Heart left ventricle (tissue), 16 donors: ENCODE measurements around the gene SGK1. TPM values are rescaled to one million over a fixed set of nuclear protein-coding genes. Genes with fewer than 3 reads are reported as not detected.

ENCODE experiments used
- ATAC-seq, 4 donors: fragments of 200-7000 bp; cut with Tn5 transposase; one replicate each; pipeline ENCODE4 v1.9.1; 2020 to 2022; ENCODE audit warnings: moderate library complexity in 4 of 4, mild to moderate bottlenecking in 3 of 4, moderate number of reproducible peaks in 1 of 4
- DNase-seq, 5 donors: peaks; one replicate each; pipeline ENCODE4 v3.0.0-alpha.2; 2020
- H3K27ac ChIP-seq, 12 donors: fragments of 200-600 bp; sonication (generic) in 4 of 12; one replicate each; pipeline versions ENCODE4 v1.5.0 to v1.8.0; 2016 to 2022; ENCODE audit warnings: mild to moderate bottlenecking in 2 of 12
- H3K27me3 ChIP-seq, 9 donors: fragments of 200-600 bp; sonication (generic) in 2 of 9; one replicate each; pipeline versions ENCODE4 v1.5.1 to v1.8.0; 2016 to 2022; ENCODE audit warnings: mild to moderate bottlenecking in 3 of 9
- H3K36me3 ChIP-seq, 9 donors: fragments of 200-600 bp; sonication (generic) in 2 of 9; one replicate each; pipeline versions ENCODE4 v1.5.0 to v1.8.0; 2018 to 2022; ENCODE audit warnings: mild to moderate bottlenecking in 2 of 9
- H3K4me1 ChIP-seq, 12 donors: fragments of 200-600 bp; sonication (generic) in 4 of 12; one replicate each; pipeline versions ENCODE4 v1.5.0 to v1.8.0; 2016 to 2022; ENCODE audit warnings: mild to moderate bottlenecking in 3 of 12
- H3K4me3 ChIP-seq, 12 donors: fragments of 200-600 bp; sonication (generic) in 4 of 12; one replicate each; pipeline versions ENCODE4 v1.5.0 to v1.8.0; 2017 to 2022; ENCODE audit warnings: mild to moderate bottlenecking in 9 of 12, moderate library complexity in 4 of 12
- H3K9me3 ChIP-seq, 12 donors: fragments of 200-600 bp; sonication (generic) in 4 of 12; one replicate each; pipeline versions ENCODE4 v1.5.0 to v1.8.0; 2016 to 2022; ENCODE audit warnings: mild to moderate bottlenecking in 1 of 12
- POLR2A ChIP-seq, 2 donors: fragments of 450-650 bp; IDR thresholded peaks; one replicate each; pipeline ENCODE4 v1.6.1; 2017; ENCODE audit warnings: antibody characterized with exemption in 2 of 2, mild to moderate bottlenecking in 2 of 2, moderate library complexity in 2 of 2
- WGBS, 4 donors: extraction: QIAGEN DNeasy Blood & Tissue Kit in 2 of 4; methylation state at CpG; one replicate each; pipeline versions ENCODE4 v1.1.5 to v1.1.7; 2013 to 2018; 5-methylcytosine and 5-hydroxymethylcytosine counted together
- intact Hi-C, 10 donors: fragments of 100-400 bp; cut with DNase I; formaldehyde crosslinking; loops; one replicate each; pipeline versions ENCODE4 v1.11.1 to v1.14.2; 2022
- polyA plus RNA-seq, 2 donors: library from polyadenylated mRNA; stranded (reverse); fragments of 200-250 nt; gene quantifications; one replicate each; pipeline ENCODE4 v1.2.3, GENCODE V29; 2013
- total RNA-seq, 9 donors: library from RNA; depleted of rRNA in 2 of 9; stranded (reverse); fragments of >200 nt in 2 of 9; fragmentation: NEBNext Ultra II Directional in 3 of 9; extraction: Animal tissue kit (Norgen Biotek cat#: 25700) in 3 of 9; gene quantifications; one replicate each; pipeline versions ENCODE4 v1.1.0 to v1.2.4, GENCODE V29; 2016 to 2023
- TF ChIP-seq, protein P1 (sequence below), 12 donors: fragments of 200-600 bp; sonication (generic) in 4 of 12; IDR thresholded peaks; one replicate each; pipeline versions ENCODE4 v1.5.0 to v1.8.0; 2018 to 2022; ENCODE audit warnings: antibody characterized with exemption in 12 of 12, mild to moderate bottlenecking in 5 of 12
- donor health status: ischemic (EF 13 %, LVEDD 7.1; RV severe dilation, severe dysfunction).
- donor health status: healthy with polysubstance abuse.
- donor health status: DM: no; HTN: yes; CAD: no.
- donor health status: DM: no; HTN: no; CAD: no.
- donor health status: ischemic (EF 25% LVEDD 6.9; RV normal size, moderate dysfunction).
- donor health status: ischemic (EF 25% LVEDD 5.7; RV mildly dilated, moderate dysfunction).
- donor health status: healthy.
- donor health status: DM: yes; HTN: yes; CAD: no.
- donor health status: ischemic (EF 35%, LVEDD 5.7; RV mildly dilated, moderate dysfunction).
- donor health status: nonischemic (EF 11% LVEDD 7.7; RV severe dilation, severe dysfunction).
- donor health status: DM: yes; HTN: yes; CAD: no.
- donor health status: PGD.
- donor health status: ischemic (EF 29% LVEDD 5.4; RV normal size, mild dysfunction).
- donor health status: nonischemic (EF 23%, LVEDD 6.1; RV moderate dilation, normal function).

Gene SGK1
- total and polyA plus RNA-seq, 11 donors: 17.7 to 118 (median 56.7) TPM

DNA sequence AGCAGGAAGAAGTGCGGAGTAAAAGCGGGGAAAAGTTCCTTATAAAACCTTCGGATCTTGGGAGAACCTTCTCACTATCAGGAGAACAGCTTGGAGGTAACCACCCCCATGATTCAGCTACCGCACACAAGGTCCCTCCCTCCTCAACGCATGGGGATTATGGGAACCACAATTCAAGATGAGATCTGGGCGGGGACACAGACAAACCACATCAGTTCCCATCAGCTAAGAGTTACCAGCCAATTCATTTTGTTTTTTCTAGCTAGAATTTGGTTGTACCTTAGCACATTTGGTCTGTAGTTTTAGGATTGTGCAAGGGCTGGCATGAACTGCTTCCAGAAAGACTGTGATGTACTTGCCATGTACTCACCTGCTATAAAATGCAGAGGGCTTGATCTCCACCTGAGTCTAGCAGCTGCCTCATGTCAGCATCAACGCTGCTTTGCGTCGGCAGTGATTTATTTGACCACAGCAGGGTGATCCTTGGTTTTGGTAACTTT lies 170.8 kb downstream of the SGK1 start:
- intact Hi-C loops: no loop called here
- no peak for TF ChIP-seq POLR2A (IDR thresholded peaks at IDR 0.05)
- TF ChIP-seq, protein P1, sequence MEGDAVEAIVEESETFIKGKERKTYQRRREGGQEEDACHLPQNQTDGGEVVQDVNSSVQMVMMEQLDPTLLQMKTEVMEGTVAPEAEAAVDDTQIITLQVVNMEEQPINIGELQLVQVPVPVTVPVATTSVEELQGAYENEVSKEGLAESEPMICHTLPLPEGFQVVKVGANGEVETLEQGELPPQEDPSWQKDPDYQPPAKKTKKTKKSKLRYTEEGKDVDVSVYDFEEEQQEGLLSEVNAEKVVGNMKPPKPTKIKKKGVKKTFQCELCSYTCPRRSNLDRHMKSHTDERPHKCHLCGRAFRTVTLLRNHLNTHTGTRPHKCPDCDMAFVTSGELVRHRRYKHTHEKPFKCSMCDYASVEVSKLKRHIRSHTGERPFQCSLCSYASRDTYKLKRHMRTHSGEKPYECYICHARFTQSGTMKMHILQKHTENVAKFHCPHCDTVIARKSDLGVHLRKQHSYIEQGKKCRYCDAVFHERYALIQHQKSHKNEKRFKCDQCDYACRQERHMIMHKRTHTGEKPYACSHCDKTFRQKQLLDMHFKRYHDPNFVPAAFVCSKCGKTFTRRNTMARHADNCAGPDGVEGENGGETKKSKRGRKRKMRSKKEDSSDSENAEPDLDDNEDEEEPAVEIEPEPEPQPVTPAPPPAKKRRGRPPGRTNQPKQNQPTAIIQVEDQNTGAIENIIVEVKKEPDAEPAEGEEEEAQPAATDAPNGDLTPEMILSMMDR (IDR thresholded peaks at IDR 0.05): no peak
- 97 to 98% (median 97%) methylated on average over 9 of the region's 9 CpGs for whole genome bisulfite sequencing, 4 donors

DNA sequence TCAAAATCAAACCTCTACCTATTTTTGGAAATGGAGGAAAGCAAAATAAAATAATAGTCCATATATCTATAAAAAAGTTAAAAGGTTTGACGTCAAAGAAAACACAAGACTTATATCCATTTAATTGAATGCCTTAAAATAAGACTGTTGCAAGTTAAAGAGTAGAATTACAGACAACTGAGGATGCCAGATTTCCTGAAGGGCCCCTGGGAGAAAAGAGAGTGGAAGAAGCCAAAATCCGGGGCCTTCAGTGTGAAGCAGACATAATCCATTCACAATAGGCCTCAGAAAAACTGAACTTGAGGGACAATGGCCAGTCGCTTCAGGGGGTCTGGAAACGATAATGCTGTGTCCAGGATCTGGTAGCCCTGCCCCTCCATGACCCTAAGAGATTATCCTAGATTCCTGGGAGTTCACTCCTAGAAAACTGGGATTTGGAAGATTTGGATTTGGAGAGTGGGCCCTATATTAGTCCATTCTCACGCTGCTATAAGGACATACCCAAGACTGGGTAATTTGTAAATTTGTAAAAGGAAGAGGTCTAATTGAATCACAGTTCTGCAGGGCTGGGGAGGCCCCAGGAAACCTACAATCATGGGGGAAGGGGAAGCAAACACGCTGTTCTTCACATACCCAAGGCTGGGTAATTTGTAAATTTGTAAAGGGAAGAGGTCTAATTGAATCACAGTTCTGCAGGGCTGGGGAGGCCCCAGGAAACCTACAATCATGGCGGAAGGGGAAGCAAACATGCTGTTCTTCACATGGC lies 171.5 kb downstream of the SGK1 start:
- no peak for DNase-seq
- TF ChIP-seq POLR2A (IDR thresholded peaks at IDR 0.05): no peak
- TF ChIP-seq, protein P1 (IDR thresholded peaks at IDR 0.05): no peak
- 65 to 78% (median 74%) methylated on average over 7 of the region's 7 CpGs for WGBS, 4 donors
- Histone ChIP-seq H3K4me3 (no peak overlapping the region), H3K36me3 (no peaks in the 10 kb centered on the region), H3K4me1 (peaks cover 0 to 7% (median 0%) of the 10 kb centered on the region in 12 donors), H3K27ac (no peak overlapping the region), H3K9me3 (no peaks in the 10 kb centered on the region), H3K27me3 (no peaks in the 10 kb centered on the region)
- ATAC-seq: no peak
- intact Hi-C loops: no loop called here

More for the DNA sequence above, 170.8 kb downstream of the SGK1 start:
- no peak for ATAC-seq
- Histone ChIP-seq H3K27ac (no peak overlapping the region), H3K36me3 (no peaks in the 10 kb centered on the region), H3K9me3 (no peaks in the 10 kb centered on the region), H3K27me3 (no peaks in the 10 kb centered on the region), H3K4me1 (peaks cover 0 to 7% (median 0%) of the 10 kb centered on the region in 12 donors), H3K4me3 (no peak overlapping the region)
- no peak for DNase-seq

DNA sequence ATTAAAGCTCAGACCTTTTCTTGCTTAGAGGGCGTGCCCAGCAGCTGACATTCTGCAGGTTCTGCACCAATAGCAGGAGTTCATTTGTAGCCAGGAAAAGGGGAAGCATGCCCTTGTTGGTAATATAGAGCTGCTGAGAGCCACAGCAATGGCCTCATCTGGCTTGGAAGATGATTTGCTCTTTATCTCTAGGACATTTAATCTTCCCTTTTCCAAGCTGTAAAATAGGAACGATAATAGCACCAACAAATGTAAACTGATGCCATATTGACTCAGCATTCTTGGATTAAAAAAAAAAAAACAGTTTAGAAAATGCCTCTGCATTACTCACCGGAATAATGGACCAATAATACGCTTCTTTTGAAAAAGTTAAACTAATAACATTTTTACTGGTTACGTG lies 172.1 kb downstream of the SGK1 start:
- Histone ChIP-seq H3K27ac (no peak overlapping the region), H3K4me3 (no peak overlapping the region), H3K9me3 (no peaks in the 10 kb centered on the region), H3K27me3 (no peaks in the 10 kb centered on the region), H3K36me3 (no peaks in the 10 kb centered on the region), H3K4me1 (peaks cover 0 to 7% (median 0%) of the 10 kb centered on the region in 12 donors)
- intact Hi-C loops: no loop called here
- ATAC-seq (no peak), DNase-seq (no peak)
- TF ChIP-seq, protein P1 (IDR thresholded peaks at IDR 0.05): no peak
- no peak for TF ChIP-seq POLR2A (IDR thresholded peaks at IDR 0.05)
- 73 to 75% (median 74%) methylated on average over 5 of the region's 5 CpGs for WGBS, 4 donors

DNA sequence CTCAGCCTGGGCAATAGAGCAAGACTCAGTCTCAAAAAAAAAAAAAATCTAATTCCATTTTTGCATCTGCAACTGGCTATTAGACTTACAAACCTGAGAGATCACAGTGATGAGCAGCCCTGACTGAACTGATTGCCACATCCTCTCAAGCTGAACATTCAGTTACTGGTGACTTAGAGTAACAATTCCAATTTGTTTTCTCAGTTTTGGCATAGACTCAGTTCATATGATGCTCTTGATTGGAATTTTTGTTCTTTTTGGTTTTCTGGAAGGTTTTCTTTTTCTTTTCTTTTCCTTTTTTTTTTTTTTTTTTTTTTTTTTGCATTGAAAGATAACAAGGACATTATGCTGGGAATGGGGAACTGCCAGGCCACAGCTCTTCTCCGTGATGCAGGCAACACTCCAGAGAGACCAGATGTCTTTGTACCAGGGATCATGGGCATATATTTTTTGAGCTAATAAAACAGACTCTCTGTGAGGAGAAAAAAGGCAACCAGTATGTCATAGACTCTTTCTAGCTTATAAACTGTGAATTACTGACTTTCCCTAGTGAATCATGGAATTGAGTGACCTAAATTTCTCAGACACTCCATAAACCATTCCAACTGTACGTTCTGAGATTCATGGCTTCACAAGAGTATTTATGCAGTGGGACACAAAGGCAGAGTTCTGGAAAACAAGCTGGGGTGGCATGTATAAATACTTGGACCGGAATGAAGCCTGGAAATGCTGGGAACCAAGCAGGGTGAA lies 179.5 kb downstream of the SGK1 start:
- no peak for DNase-seq

More for the DNA sequence above, 179.5 kb downstream of the SGK1 start:
- 54 to 73% (median 64%) methylated on average over 3 of the region's 3 CpGs for WGBS, 4 donors
- TF ChIP-seq, protein P1 (IDR thresholded peaks at IDR 0.05): no peak
- TF ChIP-seq POLR2A (IDR thresholded peaks at IDR 0.05): no peak
- Histone ChIP-seq H3K4me1 (no peaks in the 10 kb centered on the region), H3K27ac (no peak overlapping the region), H3K4me3 (no peak overlapping the region), H3K9me3 (no peaks in the 10 kb centered on the region), H3K27me3 (no peaks in the 10 kb centered on the region), H3K36me3 (no peaks in the 10 kb centered on the region)
- intact Hi-C loops: no loop called here
- no peak for ATAC-seq
